Myocyte (in vitro differentiated cells): Measurements from ENCODE around the gene CCDC85C. TPM values are rescaled to one million over a fixed set of nuclear protein-coding genes. Genes with fewer than 3 reads are reported as not detected.

Source experiments
- DNase-seq: peaks from one replicate; pipeline ENCODE4 v3.0.0-alpha.2; 2012; ENCODE audit warnings: low read depth
- total RNA-seq: library from RNA; depleted of rRNA; stranded (reverse); fragments of >200 nt; gene quantifications from 2 replicates; pipeline ENCODE4 v1.2.3, GENCODE V29; 2014

CCDC85C gene
- total RNA-seq, 1 donor from 2014 or later: 3.2 TPM

DNA sequence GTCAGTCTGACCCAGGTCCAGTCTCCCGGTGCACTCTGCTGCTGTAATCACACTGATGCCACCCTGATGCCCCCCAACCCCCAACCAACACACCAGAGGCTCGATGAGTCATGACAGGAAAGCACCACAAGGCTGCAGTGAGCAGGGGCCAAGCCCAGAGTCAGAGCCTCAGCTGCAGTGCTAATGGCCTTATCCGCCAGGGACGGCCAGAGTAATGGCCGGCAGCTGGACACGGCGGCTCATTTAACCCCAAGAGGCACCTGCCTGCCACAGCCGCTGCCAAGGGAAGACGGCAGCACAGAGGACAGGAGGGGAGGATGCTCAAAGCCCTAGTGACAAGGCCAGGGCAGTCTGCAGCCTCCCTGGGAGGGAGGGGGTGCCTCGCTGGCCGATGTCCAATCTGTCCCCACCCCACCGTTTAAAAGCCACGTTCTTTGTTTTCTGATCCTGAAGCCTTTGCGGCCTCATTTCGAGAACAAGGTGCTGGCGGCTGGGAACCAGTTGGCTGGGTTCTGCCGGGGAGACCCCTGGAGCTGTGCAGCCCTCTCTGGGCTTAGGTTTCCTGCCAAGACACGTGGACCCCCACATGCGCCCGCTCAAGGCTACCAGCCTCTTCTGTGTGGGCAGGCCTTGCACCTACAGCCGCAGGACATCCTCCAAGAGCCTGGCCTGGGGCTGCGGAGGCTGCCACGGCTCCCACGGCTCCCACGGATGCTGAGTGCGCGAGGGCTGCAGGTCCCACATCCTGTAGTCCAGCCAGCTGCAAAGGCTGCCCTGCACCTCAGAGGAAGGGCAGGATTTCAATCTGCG is 13.1 kb downstream of the CCDC85C start:
- peak; percentile 80 for DNase-seq

DNA sequence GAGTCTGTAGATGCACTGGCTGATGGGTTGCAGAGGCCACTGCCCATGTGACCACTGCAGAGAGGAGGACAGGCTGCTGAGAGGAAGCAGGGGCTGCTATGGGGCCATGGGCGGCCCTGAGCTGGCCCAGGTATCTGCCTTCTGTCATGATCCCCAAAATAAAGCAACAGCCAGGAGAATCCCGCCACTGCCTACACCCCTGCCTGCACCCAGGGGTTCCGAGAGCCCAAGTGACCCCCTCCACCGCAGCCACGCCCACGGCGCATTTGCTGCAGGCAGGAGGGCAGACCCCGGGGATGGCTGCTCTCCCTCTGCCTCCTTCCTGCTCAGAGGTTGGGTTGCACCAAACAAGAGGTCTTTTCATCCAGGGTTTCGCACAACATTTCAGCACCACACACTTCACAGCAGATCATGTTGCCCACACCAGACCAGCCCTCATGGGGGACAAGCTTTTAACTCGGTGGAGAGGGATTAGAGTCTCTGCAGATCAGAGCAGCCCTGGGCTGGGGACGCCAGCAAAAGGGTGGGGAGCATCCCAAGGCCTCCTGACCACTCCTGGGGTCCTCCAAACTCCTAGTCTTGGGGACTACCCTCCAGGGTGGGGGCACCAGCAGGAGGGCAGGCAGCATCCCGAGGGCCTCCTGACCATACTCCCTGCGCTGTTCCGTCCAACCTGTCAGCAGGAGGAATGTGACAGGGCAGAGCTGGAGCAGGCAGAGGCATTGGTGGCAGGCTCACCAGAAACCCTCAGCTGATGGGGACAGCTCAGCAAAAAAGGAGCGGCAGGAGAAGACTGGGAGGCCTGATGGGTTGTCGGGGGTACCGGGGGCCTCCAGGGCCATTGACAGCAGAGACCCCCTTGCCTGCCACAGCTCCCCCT is 14.1 kb downstream of the CCDC85C start:
- no peak for DNase-seq

DNA sequence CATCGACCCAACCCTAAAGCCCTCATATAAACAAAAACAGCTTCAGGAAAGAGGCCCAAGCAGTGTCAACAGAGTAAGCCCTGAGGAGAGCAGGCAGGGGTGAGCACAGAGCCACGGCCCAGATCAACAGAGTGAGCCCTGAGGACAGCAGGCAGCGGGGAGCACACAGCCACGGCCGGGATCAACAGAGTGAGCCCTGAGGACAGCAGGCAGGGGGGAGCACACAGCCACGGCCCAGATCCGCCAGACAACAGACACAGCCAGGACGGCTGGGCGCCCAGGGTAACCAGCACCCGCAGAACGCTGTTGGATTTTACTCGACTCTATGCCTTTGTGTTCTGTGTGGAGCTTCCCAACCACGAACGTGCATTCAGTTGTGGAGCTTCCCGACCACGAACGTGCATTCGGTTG is 15.0 kb downstream of the CCDC85C start:
- DNase-seq: no peak

DNA sequence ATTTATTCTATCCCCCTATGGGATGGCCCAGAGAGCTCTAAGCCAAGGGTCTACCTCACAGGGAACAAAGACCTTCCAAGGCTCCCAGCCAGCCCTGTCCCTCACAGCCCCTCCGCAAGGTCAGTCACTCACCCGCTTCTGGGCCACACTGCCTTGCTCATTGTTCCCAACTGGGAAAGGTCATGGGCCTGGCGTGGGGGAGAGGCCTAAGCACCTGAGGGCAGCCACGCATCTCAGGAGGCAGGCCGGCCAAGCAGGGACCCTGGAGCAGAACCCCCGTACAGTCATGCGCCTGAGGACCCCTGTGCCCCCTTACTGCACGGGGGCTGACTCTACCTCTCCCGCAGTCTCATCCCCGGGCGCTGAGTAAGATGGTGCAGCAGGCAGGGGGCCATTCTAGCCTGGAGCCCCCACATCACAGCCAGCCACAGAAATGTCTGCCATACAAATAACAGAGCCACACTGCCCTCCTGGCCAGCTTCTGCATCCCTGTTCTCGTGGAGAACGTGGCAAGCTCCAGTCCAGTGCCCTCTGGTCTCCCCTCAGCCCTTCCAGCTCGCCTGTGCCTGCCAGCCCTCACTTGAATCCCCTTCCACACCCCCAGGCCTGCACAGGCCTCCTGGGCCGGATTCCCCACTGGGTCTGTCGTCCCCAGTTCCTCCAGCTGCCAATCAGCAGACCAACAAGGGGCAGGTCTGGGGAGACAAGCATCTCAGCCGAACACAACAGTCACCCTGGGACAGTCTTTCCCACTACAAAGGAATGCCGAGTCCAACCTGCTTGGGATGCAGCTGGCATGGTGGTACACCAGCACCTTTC is 16.3 kb downstream of the CCDC85C start:
- DNase-seq: no peak

DNA sequence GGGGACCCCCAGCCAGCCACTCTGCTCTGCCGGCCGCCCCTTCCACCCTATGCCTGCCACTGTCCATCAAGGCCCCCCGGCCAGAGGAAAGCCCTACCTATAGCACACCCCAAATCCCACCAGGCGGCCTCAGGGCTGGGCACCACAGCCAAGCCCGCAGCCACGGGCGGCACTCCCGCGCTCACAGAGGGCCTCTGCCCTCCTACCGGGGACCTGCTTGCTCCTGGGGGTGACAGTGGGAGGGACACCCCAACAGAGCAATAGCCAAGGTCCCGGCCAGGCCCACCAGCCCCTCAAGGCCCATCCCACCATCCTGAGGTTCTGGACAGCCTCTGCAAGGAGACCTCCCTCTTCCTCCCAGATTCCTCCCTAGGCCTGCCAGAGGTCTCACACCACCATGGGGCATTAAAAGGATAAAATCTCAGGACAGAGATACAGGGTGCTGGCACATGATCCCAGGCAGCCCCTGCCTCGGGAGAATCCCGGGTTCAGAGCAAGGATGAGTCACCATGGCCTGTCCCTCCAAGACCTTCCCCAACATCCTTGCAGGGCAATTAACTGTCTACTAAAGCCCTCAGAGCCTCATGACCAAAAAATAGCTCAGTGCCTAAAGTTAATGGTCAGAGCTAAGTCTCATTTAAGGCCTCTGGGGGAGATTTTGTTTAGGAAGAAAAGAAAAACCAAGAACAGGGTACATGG is 17.1 kb downstream of the CCDC85C start:
- no peak for DNase-seq

DNA sequence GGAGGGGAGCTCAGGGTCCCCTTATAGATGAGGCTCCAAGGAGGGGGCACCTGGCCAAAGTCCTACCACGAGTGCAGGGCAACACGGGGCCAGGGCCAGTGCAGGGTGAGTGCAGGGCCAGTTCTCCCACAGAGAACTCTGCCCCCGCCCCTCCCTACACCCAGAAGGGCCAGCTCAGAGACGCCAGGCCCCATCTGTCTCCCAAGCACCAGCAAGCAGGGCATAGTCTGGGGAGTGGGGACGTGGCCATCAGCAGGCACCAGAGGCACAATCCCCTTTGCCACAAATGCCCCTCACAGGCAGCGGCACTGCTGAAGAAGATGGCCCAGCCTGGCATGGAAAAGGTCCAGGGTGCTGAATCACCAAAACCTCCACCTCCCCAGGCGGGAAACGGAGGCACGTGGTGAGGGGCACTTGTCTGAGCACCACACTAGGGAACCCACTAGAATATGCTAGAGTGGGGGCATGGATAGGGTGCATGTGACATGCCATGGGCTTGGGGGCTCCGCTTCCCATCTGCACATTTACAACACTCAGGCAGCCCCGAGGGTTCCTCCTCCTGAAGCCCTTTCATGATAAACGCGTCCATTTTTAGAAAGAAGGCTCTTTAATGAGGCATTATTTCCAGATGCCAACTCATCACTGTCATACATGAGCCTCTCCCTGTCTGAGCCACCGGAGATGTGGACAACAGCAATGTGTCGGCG is 17.8 kb downstream of the CCDC85C start:
- no peak for DNase-seq

- DNase-seq: no peak
These were observed 19.2 kb downstream of the CCDC85C start for GRCh38 chr14:99584823-99585222.

DNA sequence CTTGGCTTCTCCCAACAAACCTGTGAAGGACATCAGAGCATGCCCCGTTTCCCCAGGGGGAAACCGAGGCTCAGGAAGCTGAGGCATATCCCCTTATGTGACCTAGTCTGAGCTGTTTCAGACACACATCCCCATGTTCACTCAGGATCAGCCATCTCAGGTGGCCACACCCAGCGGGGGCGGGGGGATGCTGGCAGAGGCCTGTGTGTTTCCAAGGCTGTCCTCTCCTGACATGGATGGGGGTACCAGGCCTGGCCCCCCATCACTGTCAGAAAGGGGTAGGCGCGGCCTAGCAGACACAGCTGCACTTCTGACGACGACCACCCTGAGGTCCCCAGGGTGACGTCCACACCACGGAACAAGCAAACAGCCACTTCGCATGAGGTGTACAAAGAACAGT is 22.1 kb downstream of the CCDC85C start:
- no peak for DNase-seq

DNA sequence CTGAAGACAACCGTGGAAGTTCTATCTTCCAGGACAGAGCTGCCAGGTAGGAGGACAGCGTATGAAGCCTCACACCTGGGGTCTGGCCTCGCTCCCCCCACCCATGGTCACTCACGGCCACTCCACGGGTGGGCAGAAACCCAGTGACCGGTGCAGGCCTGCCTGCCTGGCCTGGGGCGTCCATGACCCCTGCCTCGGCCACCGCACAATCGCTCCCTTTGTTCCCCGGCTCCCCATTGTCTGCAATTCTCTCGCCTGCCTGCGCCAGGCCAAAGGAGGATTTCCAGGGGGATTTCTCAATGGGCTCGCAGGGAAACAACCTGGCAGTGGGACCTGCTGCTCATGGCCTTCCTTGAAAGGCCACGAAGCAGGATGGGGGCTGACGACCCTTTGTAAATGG is 22.6 kb downstream of the CCDC85C start:
- DNase-seq: no peak

- peak; percentile 75 for DNase-seq
These were observed 24.0 kb downstream of the CCDC85C start for GRCh38 chr14:99579903-99580571.

GRCh38 chr14:99579120-99579836 is 24.7 kb downstream of the CCDC85C start:
- DNase-seq: no peak

DNA sequence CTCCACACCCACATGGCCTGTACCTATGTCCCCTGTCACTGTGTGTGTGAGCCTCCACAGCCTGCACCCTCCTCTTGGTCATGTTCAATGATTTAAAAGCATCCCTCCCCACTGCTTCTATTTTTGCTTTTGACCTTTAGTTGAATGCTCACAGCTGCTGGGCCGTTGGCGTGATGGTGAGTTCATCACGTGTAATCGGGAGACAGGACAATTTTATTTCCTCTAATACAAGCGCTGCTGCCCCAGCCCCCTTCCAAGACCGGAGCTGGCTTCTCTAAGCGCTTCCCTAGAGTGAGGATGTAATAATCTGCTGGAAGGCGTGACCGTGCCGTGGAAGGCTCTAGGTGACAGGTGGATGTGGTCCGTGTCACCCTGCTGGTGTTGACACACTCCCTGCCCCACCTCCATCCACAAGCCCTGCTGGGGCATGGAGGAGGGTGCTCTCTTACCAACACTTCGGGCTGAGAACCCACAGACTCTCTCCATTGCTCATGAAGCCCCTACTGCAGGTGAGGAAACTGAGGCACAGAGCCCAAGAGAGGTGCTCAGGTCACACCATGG is 25.4 kb downstream of the CCDC85C start:
- peak; percentile 79 for DNase-seq

GRCh38 chr14:99576761-99577705 is 27.0 kb downstream of the CCDC85C start:
- DNase-seq: no peak

GRCh38 chr14:99576304-99576703 is 27.7 kb downstream of the CCDC85C start:
- DNase-seq: no peak

DNA sequence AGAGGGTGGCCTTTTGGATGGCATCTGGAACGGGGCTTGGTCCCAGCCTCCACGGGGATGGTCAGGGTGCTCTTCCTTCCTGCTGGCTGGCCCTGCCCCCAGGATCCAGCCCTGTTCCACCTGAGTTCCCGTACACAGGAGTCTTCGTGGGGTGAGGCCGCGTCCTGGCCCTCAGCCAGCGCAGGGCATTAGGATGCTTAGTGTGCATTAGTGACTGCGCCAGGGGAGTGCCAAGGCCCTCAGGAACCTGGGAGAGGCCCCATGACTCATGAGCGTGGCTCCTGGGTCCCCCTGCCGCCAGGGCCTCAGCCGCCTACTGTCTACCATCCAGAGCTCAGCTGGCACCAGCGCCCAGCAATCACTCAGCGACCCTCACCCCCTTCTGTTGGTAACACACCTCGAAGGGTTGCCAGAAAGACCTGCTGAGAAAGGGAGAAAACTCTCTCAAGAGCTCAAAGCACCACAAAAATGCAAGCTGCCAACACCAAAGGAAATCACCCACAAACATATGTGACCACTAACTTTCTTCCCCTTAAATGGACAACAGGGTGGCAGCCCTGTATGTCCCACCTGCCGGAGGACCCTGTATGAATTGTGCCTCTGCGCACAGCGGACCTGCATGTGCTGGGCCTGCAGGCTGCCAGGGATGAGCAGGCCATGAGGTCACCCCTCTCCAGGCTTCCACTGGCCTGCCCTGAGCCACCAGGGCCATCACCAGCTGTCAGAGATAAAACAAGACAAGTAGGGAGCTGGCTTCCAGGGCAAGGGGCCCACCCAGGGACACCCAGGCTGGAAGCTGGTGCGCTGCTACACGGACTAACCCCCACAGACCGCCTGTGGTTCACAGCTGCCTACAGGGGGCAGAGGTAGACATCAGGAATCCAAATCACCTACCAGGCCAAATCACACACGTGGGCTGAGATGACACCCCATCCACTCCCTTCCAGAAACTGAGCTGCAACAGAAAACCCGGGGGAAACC is 28.7 kb downstream of the CCDC85C start:
- peak; percentile 85 for DNase-seq
